PC-9 (cell line): ENCODE measurements around the gene IGFBP7. TPM values are rescaled to one million over a fixed set of nuclear protein-coding genes. Genes with fewer than 3 reads are reported as not detected.

Experiments used
- BruUV-seq: library from RNA; stranded (reverse); fragments of 400-500 nt; replicated peaks from 2 replicates; lab custom pipeline; 2021; lab: Mats Ljungman, UMichigan
- CTCF ChIA-PET: fragments of 300-600 bp; sonication (Branson Sonifier 250); formaldehyde crosslinking; loops from one replicate; lab custom pipeline; 2022; ENCODE audit warnings: antibody characterized with exemption; lab: Charles Lee
- POLR2A ChIA-PET: fragments of 300-600 bp; sonication (Branson Sonifier 250); formaldehyde crosslinking; loops from one replicate; lab custom pipeline; 2022; ENCODE audit warnings: antibody characterized with exemption; ENCODE audit not compliant: unreplicated experiment; lab: Charles Lee
- DNase-seq, 2 experiments: peaks; one replicate each; pipeline versions ENCODE4 v3.0.0 to v3.0.0-alpha.2; 2015 to 2022; ENCODE audit warnings: mixed read lengths in 1 of 2
- H2AFZ ChIP-seq: fragments of 200-600 bp; sonication (generic); 2 replicates; pipeline ENCODE4 v1.8.1; 2017; ENCODE audit warnings: antibody characterized with exemption
- H3F3A ChIP-seq: fragments of 200-600 bp; sonication (generic); 2 replicates; pipeline ENCODE4 v1.8.1; 2017; ENCODE audit warnings: antibody characterized with exemption, mild to moderate bottlenecking, low read depth; ENCODE audit not compliant: insufficient read depth
- H3K27ac ChIP-seq: fragments of 200-600 bp; sonication (generic); 2 replicates; pipeline ENCODE4 v1.6.1; 2016; ENCODE audit warnings: mixed run types
- H3K27me3 ChIP-seq: fragments of 200-600 bp; sonication (generic); 2 replicates; pipeline ENCODE4 v1.6.1; 2016; ENCODE audit warnings: low read depth, mixed run types; ENCODE audit not compliant: insufficient read depth
- H3K36me3 ChIP-seq: fragments of 200-600 bp; sonication (generic); 2 replicates; pipeline ENCODE4 v1.6.1; 2016; ENCODE audit warnings: low read depth, mixed run types
- H3K4me1 ChIP-seq: fragments of 200-600 bp; sonication (generic); replicated peaks from 2 replicates; pipeline ENCODE4 v1.6.1; 2016; ENCODE audit warnings: mixed run types; ENCODE audit not compliant: insufficient read depth
- H3K4me2 ChIP-seq: fragments of 200-600 bp; sonication (generic); 2 replicates; pipeline ENCODE4 v1.6.1; 2017; ENCODE audit warnings: mixed run types
- H3K4me3 ChIP-seq: fragments of 200-600 bp; sonication (generic); 2 replicates; pipeline ENCODE4 v1.6.1; 2016; ENCODE audit warnings: mixed run types
- H3K79me2 ChIP-seq: fragments of 200-600 bp; sonication (generic); 2 replicates; pipeline ENCODE4 v1.6.1; 2017; ENCODE audit warnings: low read depth, mixed run types
- H3K9me2 ChIP-seq: fragments of 200-600 bp; sonication (generic); 2 replicates; pipeline ENCODE4 v1.8.1; 2017; ENCODE audit warnings: mild to moderate bottlenecking; ENCODE audit not compliant: insufficient read depth
- H3K9me3 ChIP-seq: fragments of 200-600 bp; sonication (generic); 2 replicates; pipeline ENCODE4 v1.8.1; 2016; ENCODE audit warnings: low read depth; ENCODE audit not compliant: insufficient read depth
- H4K20me1 ChIP-seq: fragments of 200-600 bp; sonication (generic); 2 replicates; pipeline ENCODE4 v1.8.1; 2017; ENCODE audit not compliant: insufficient read depth
- EZH2 ChIP-seq: fragments of 200-600 bp; sonication (generic); IDR thresholded peaks from 2 replicates; pipeline ENCODE4 v1.8.0; 2017; ENCODE audit warnings: antibody characterized with exemption, low read depth
- intact Hi-C: fragments of 100-400 bp; cut with micrococcal nuclease; formaldehyde crosslinking; loops from one replicate; pipeline ENCODE4 v1.10.0; 2022; ENCODE audit not compliant: unreplicated experiment
- total RNA-seq: library from RNA; stranded (reverse); gene quantifications from 2 replicates; pipeline ENCODE4 v1.2.3, GENCODE V29; 2021
- TF ChIP-seq, protein P1 (sequence below): fragments of 200-600 bp; sonication (generic); conservative IDR thresholded peaks from 2 replicates; pipeline ENCODE4 v1.6.1; 2017; ENCODE audit warnings: mixed run types, antibody characterized with exemption, mild to moderate bottlenecking, moderate library complexity

Gene IGFBP7
- total RNA-seq, 1 experiment from 2014 or later, result 127 TPM

DNA sequence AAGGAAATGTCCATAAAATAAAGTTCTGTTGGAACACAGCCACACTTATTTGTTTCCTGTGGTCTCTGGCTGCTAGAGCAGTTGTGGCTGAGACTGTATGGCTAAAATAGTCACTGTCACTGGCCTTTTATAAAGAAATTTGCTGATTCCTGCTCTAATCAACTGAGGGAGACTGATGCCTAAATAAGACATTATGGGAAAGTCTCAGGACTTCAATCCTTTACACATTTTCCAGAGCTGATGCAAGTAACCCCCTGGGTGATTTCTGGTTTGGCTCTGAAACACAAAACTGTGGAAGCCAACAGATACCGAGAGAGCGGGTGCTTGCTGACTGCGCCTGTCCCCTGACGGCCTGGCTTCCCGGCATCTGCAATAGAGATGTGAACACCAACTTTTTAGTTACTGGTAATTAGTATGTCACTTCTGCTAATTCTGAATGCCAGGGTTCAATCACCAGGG lies 67.4 kb downstream of the IGFBP7 start:
- H3K9me2 ChIP-seq, result no peaks in the 10 kb centered on the region
- H3K4me1 ChIP-seq, result no peaks in the 10 kb centered on the region
- H3K79me2 ChIP-seq, result no peaks in the 10 kb centered on the region
- no peaks in the 10 kb centered on the region for H3K36me3 ChIP-seq
- no peak for TF ChIP-seq EZH2
- TF ChIP-seq, protein P1, sequence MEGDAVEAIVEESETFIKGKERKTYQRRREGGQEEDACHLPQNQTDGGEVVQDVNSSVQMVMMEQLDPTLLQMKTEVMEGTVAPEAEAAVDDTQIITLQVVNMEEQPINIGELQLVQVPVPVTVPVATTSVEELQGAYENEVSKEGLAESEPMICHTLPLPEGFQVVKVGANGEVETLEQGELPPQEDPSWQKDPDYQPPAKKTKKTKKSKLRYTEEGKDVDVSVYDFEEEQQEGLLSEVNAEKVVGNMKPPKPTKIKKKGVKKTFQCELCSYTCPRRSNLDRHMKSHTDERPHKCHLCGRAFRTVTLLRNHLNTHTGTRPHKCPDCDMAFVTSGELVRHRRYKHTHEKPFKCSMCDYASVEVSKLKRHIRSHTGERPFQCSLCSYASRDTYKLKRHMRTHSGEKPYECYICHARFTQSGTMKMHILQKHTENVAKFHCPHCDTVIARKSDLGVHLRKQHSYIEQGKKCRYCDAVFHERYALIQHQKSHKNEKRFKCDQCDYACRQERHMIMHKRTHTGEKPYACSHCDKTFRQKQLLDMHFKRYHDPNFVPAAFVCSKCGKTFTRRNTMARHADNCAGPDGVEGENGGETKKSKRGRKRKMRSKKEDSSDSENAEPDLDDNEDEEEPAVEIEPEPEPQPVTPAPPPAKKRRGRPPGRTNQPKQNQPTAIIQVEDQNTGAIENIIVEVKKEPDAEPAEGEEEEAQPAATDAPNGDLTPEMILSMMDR, result no peak
- no peaks in the 10 kb centered on the region for H3F3A ChIP-seq
- ChIA-PET CTCF (no interaction called here), POLR2A (no interaction called here)
- no peaks in the 10 kb centered on the region for H3K27me3 ChIP-seq
- H3K4me3 ChIP-seq, result no peak overlapping the region
- no peak overlapping the region for H2AFZ ChIP-seq
- no peaks in the 10 kb centered on the region for H3K9me3 ChIP-seq
- H4K20me1 ChIP-seq, result no peaks in the 10 kb centered on the region
- BruUV-seq, result no TSS peak
- DNase-seq, result no peak
- no peak overlapping the region for H3K27ac ChIP-seq
- intact Hi-C loops, result no loop called here
- no peak overlapping the region for H3K4me2 ChIP-seq

GRCh38 chr4:57041020-57041419 lies 69.2 kb downstream of the IGFBP7 start:
- ChIA-PET POLR2A (no interaction called here), CTCF (no interaction called here)
- H3K9me2 ChIP-seq, result no peaks in the 10 kb centered on the region
- no peak overlapping the region for H3K4me2 ChIP-seq
- no peaks in the 10 kb centered on the region for H4K20me1 ChIP-seq
- H3K27me3 ChIP-seq, result no peaks in the 10 kb centered on the region
- H3K4me1 ChIP-seq, result no peaks in the 10 kb centered on the region
- intact Hi-C loops, result no loop called here
- H2AFZ ChIP-seq, result no peak overlapping the region
- H3K79me2 ChIP-seq, result no peaks in the 10 kb centered on the region
- H3K36me3 ChIP-seq, result no peaks in the 10 kb centered on the region
- no peak overlapping the region for H3K27ac ChIP-seq
- BruUV-seq, result no TSS peak
- no peaks in the 10 kb centered on the region for H3K9me3 ChIP-seq
- H3F3A ChIP-seq, result no peaks in the 10 kb centered on the region
- no peak for TF ChIP-seq EZH2
- TF ChIP-seq, protein P1, result no peak
- H3K4me3 ChIP-seq, result no peak overlapping the region
- DNase-seq, result no peak

- Histone ChIP-seq H3K36me3 (no peaks in the 10 kb centered on the region), H3K4me1 (no peaks in the 10 kb centered on the region), H3K79me2 (no peaks in the 10 kb centered on the region), H3K9me3 (no peaks in the 10 kb centered on the region), H3F3A (no peaks in the 10 kb centered on the region), H4K20me1 (no peaks in the 10 kb centered on the region), H3K27ac (no peak overlapping the region), H3K9me2 (no peaks in the 10 kb centered on the region), H3K4me3 (no peak overlapping the region), H3K4me2 (no peak overlapping the region), H3K27me3 (no peaks in the 10 kb centered on the region), H2AFZ (no peak overlapping the region)
- no TSS peak for BruUV-seq
- ChIA-PET POLR2A (no interaction called here), CTCF (no interaction called here)
- TF ChIP-seq EZH2, result no peak
- TF ChIP-seq, protein P1, result no peak
- no peak for DNase-seq
- intact Hi-C loops, result no loop called here
These were observed 69.7 kb downstream of the IGFBP7 start for GRCh38 chr4:57040510-57040909.
